LNCaP clone FGC (cell line): ENCODE measurements around the gene SIRPB2.

ENCODE experiments used
- DNase-seq: peaks from one replicate; pipeline ENCODE4 v3.0.0-alpha.2; 2011; ENCODE audit warnings: low read depth
- H3K4me3 ChIP-seq: 2 replicates; pipeline ENCODE4 v1.5.1; 2011; ENCODE audit warnings: mild to moderate bottlenecking, low read depth, low read length, control low read depth
- TF ChIP-seq, protein P1 (sequence below): IDR thresholded peaks from 2 replicates; pipeline ENCODE4 v1.5.1; 2012; ENCODE audit warnings: mild to moderate bottlenecking; ENCODE audit not compliant: control insufficient read depth, insufficient read depth; ENCODE audit errors: extremely low read depth

The SIRPB2 gene

DNA sequence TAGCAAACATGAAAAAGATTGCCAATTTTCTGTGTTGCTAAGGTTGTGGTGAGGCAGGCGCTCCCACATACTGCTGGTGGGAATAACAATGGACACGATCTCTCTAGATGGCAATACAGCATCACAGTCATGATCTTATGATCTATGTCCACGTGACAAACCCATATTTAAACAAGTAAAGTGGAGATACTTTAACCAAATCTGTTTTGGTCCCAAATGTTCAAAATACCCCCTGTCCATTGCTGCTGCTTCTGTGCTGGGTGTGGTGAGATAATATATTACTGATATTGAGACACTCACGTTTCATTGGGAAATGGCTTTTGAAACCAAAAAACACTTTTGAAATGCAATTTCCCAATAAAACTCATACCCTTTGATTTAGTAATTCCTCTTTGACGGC lies 43.3 kb upstream of the SIRPB2 start:
- no peak overlapping the region for H3K4me3 ChIP-seq
- no peak for DNase-seq
- TF ChIP-seq, protein P1, sequence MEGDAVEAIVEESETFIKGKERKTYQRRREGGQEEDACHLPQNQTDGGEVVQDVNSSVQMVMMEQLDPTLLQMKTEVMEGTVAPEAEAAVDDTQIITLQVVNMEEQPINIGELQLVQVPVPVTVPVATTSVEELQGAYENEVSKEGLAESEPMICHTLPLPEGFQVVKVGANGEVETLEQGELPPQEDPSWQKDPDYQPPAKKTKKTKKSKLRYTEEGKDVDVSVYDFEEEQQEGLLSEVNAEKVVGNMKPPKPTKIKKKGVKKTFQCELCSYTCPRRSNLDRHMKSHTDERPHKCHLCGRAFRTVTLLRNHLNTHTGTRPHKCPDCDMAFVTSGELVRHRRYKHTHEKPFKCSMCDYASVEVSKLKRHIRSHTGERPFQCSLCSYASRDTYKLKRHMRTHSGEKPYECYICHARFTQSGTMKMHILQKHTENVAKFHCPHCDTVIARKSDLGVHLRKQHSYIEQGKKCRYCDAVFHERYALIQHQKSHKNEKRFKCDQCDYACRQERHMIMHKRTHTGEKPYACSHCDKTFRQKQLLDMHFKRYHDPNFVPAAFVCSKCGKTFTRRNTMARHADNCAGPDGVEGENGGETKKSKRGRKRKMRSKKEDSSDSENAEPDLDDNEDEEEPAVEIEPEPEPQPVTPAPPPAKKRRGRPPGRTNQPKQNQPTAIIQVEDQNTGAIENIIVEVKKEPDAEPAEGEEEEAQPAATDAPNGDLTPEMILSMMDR = 0 out of 2 replicates have a peak, but pooled peaks have one; percentile 13

- H3K4me3 ChIP-seq = no peak overlapping the region
- DNase-seq = no peak
- TF ChIP-seq, protein P1 = peak; percentile 21; the same call in 1 of the 2 replicates
These were observed 41.8 kb upstream of the SIRPB2 start for GRCh38 chr20:1533059-1533458.

DNA sequence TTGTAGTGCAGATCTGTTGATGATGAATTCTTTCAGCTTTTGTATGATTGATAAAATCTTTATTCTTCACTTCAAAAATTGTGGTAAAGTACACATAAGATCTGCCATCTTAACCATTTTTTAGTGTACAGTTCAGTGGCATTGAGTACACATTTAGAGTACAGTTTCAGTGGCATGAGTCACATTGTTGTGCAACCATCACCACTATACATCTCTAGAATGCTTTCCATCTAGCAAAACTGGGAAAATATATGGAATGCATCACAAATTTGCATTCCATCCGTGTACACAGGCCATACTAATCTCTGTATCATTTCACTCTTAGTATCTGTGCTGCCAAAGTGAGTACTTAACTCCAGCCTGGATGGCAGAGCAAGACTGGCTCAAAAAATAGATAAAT lies 37.6 kb upstream of the SIRPB2 start:
- no peak for DNase-seq
- no peak overlapping the region for H3K4me3 ChIP-seq
- TF ChIP-seq, protein P1 = no peak

- no peak for DNase-seq
- H3K4me3 ChIP-seq = no peak overlapping the region
- TF ChIP-seq, protein P1 = no peak
These were observed 36.7 kb upstream of the SIRPB2 start for GRCh38 chr20:1527923-1528322.

DNA sequence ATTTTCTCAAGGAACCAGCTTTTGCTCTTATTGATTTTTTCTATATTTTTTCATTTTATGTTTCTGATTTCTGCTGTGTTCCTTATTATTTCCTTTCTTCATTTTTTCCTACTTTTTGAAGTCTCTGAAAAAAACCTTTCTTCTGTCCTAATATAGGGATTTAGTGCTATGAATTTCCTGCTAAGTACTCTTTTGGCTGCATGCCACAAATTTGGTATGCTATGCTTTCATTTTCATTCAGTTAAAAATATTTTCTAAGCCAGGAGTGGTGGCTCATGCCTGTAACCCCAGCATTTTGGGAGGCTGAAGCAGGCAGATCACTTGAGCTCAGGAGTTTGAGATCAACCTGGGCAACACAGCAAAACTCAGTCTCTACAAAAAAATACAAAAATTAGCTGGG lies 35.7 kb upstream of the SIRPB2 start:
- TF ChIP-seq, protein P1 = no peak
- DNase-seq = no peak

DNA sequence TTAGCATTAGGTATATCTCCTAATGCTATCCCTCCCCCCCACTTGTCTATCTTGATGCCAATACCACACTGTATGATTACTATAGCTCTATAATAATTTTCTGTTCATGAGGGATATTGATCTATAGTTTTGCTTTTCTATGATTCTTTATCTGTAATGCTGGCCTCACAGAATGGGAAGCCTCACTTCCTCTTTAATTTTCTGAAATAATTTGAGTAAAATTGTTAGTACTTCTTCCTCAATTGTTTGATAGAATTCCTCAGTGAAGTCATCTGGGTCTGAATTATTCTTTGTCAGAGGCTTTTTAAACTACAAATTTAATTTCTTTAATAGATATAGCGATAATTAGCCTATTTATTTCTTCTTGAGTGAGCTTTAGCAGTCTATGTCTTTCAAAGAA lies 35.1 kb upstream of the SIRPB2 start:
- DNase-seq = no peak
- TF ChIP-seq, protein P1 = no peak
- no peak overlapping the region for H3K4me3 ChIP-seq

More for the DNA sequence above, 35.7 kb upstream of the SIRPB2 start:
- H3K4me3 ChIP-seq = no peak overlapping the region

- no peak overlapping the region for H3K4me3 ChIP-seq
- TF ChIP-seq, protein P1 = no peak
- peak; percentile 6 for DNase-seq
These were observed 32.8 kb upstream of the SIRPB2 start for GRCh38 chr20:1524004-1524403.
